GM13976 (cell line): Measurements from ENCODE around the gene TECPR2.

ENCODE experiments used
- DNase-seq: peaks from one replicate; pipeline ENCODE4 v3.0.0; 2012; ENCODE audit warnings: low spot score
- CTCF ChIP-seq: IDR thresholded peaks from 2 replicates; pipeline ENCODE4 v1.5.1; 2012; ENCODE audit warnings: borderline replicate concordance, mild to moderate bottlenecking; ENCODE audit not compliant: insufficient read depth; ENCODE audit errors: extremely low read depth, missing control alignments, control extremely low read depth
- in situ Hi-C: fragments of 300-500 bp; cut with MboI; formaldehyde crosslinking; loops from one replicate; pipeline ENCODE4 v1.12.0; 2022; ENCODE audit warnings: low sequenced_read_pairs, mixed read lengths, inconsistent platforms; ENCODE audit not compliant: unreplicated experiment

TECPR2 gene

GRCh38 chr14:102424923-102425322 lies 62.2 kb downstream of the TECPR2 start:
- no peak for DNase-seq
- no peak for TF ChIP-seq CTCF
- in situ Hi-C loops = no loop called here

DNA sequence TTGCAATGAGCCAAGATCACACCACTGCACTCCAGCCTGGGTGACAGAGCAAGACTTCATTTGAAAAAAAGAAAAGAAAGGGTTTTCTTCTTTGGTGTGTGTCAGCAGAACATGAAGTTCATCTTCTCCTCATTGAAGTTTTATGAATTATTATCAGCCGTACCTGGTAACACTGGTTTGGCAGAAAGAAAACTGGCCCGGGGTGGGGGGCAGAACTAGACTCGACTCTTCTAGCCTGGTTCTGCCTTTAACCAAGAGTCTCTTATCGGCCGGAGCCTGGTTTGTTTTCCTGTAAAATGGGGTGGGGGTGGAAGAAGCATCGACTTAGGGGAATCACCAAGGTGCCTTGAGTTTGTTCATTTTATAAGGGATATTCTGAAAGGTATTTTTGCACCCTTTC lies 64.1 kb downstream of the TECPR2 start:
- in situ Hi-C loops = no loop called here
- no peak for TF ChIP-seq CTCF
- no peak for DNase-seq

DNA sequence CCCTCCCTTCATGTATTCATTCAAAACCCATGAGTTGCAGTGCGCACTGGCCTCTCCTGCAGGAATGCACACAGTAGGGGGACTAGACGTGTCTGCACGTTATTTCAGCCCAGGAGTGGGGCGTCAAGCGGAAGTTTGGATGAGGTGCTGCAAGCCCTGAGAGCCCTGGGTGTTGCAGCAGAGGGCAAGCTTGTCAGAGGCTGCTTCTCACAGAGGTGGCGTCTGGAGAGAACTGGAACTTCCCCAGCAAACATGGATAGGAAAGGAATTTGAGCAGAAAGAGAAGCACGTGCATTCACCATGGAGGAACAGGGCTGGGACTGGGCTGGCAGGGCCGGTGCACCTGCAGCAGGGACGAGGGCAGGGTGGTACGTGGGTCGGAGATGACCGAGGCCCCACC lies 64.9 kb downstream of the TECPR2 start:
- in situ Hi-C loops = no loop called here
- no peak for TF ChIP-seq CTCF
- no peak for DNase-seq

- no peak for TF ChIP-seq CTCF
- in situ Hi-C loops = no loop called here
- DNase-seq = no peak
These were observed 67.6 kb downstream of the TECPR2 start for GRCh38 chr14:102430212-102430908.

DNA sequence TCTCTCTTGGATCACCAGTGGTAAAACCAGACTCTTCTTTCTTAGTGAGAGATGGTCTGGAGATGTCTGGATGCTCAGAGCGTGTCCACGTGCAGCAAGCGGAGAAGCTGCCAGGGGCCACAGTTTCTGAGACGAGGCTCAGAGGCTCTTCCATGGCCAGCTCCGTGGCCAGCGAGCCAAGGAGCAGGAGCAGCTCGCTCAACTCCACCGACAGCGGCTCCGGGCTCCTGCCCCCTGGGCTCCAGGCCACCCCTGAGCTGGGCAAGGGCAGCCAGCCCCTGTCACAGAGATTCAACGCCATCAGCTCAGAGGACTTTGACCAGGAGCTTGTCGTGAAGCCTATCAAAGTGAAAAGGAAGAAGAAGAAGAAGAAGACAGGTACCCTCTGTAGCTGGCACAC lies 69.0 kb downstream of the TECPR2 start:
- TF ChIP-seq CTCF = no peak
- in situ Hi-C loops = no loop called here
- no peak for DNase-seq

- DNase-seq = no peak
- TF ChIP-seq CTCF = no peak
- in situ Hi-C loops = no loop called here
These were observed 72.0 kb downstream of the TECPR2 start for GRCh38 chr14:102434647-102435175.
